K562 (cell line): ENCODE results near the gene A1BG. TPM values are rescaled to one million over a fixed set of nuclear protein-coding genes. Genes with fewer than 3 reads are reported as not detected.

Experiments
- E2F8 ChIP-seq: fragments of 450-650 bp; IDR thresholded peaks from 2 replicates; pipeline ENCODE4 v1.7.1; 2018; ENCODE audit warnings: mild to moderate bottlenecking, low read depth; ENCODE audit not compliant: partially characterized antibody
- ETV6 ChIP-seq, 3 experiments: fragments of 150-350 bp in 1 of 3; sonication (generic) in 1 of 3; formaldehyde crosslinking in 1 of 3; IDR thresholded peaks; 2 replicates each; pipeline versions ENCODE4 v1.6.1 to v1.8.0; 2014 to 2022; ENCODE audit warnings: borderline replicate concordance in 2 of 3, low read depth in 2 of 3, antibody characterized with exemption in 1 of 3, low read length in 1 of 3, mild to moderate bottlenecking in 1 of 3, missing genetic modification reagents in 1 of 3
- HDGF ChIP-seq: fragments of 450-650 bp; IDR thresholded peaks from 2 replicates; pipeline ENCODE4 v1.6.1; 2016
- HNRNPL ChIP-seq: fragments of 200-400 bp; formaldehyde crosslinking; IDR thresholded peaks from 2 replicates; pipeline ENCODE4 v1.6.1; 2017; ENCODE audit warnings: low read depth, mild to moderate bottlenecking, low read length
- MTA1 ChIP-seq: fragments of 450-650 bp; IDR thresholded peaks from 2 replicates; pipeline ENCODE4 v1.6.1; 2017; ENCODE audit warnings: borderline replicate concordance
- OTX1 ChIP-seq: fragments of 450-650 bp; formaldehyde crosslinking; IDR thresholded peaks from 2 replicates; pipeline ENCODE4 v1.4.0; 2022; ENCODE audit warnings: mild to moderate bottlenecking
- POLR2G ChIP-seq: fragments of 200-400 bp; formaldehyde crosslinking; IDR thresholded peaks from 2 replicates; pipeline ENCODE4 v1.6.1; 2017; ENCODE audit warnings: low read depth, mild to moderate bottlenecking, antibody characterized with exemption, low read length, moderate library complexity
- PTBP1 ChIP-seq: fragments of 200-400 bp; formaldehyde crosslinking; IDR thresholded peaks from 2 replicates; pipeline ENCODE4 v1.6.1; 2017; ENCODE audit warnings: low read depth, low read length
- SIX5 ChIP-seq, 2 experiments: IDR thresholded peaks; 2 replicates each; pipeline ENCODE4 v1.6.1; 2011; ENCODE audit warnings: low read length in 2 of 2, borderline replicate concordance in 1 of 2, low read depth in 1 of 2, mild to moderate bottlenecking in 1 of 2, moderate library complexity in 1 of 2; ENCODE audit not compliant: insufficient read depth in 1 of 2
- SMARCB1 ChIP-seq: IDR thresholded peaks from 2 replicates; pipeline ENCODE4 v1.6.1; 2011; ENCODE audit warnings: improper control_type of control experiment, low read depth; ENCODE audit not compliant: insufficient read length
- SRSF3 ChIP-seq: fragments of 200-400 bp; formaldehyde crosslinking; IDR thresholded peaks from 2 replicates; pipeline ENCODE4 v1.6.1; 2016; ENCODE audit warnings: mild to moderate bottlenecking, low read length, moderate library complexity; ENCODE audit not compliant: insufficient read depth
- ZNF140 ChIP-seq: fragments of 250-450 bp; sonication (Bioruptor Pico); IDR thresholded peaks from 2 replicates; pipeline ENCODE4 v1.8.0; 2021; ENCODE audit warnings: moderate library complexity, mild to moderate bottlenecking, inconsistent platforms
- polyA plus RNA-seq, 8 experiments: library from polyadenylated mRNA; depleted of rRNA in 4 of 8; stranded (reverse) in 5 of 8; unstranded in 3 of 8; fragments of >200 nt; fragmentation: Nextera tagmentation in 2 of 8; fragmentation: Illumina TruSeq in 1 of 8; extraction: Ambion mirVana in 2 of 8; extraction: Trizol in 1 of 8; gene quantifications; 2 replicates each; pipeline versions ENCODE4 v1.2.1 to v1.2.3, GENCODE V29; 2011 to 2014; ENCODE audit warnings: inconsistent platforms in 1 of 8, missing spikeins in 1 of 8
- total RNA-seq, 7 experiments: library from RNA; depleted of rRNA in 6 of 7; stranded (reverse); fragments of >200 nt in 6 of 7; fragmentation: Illumina TruSeq in 2 of 7; extraction: Trizol in 2 of 7; gene quantifications; 2 replicates each; pipeline versions ENCODE4 v1.2.1 to v1.2.3, GENCODE V29; 2011 to 2021; ENCODE audit warnings: low replicate concordance in 1 of 7
- TF ChIP-seq, protein P1 (sequence below), 2 experiments: fragments of 450-650 bp; IDR thresholded peaks; 2 replicates each; pipeline ENCODE4 v1.6.1; 2016; ENCODE audit warnings: mild to moderate bottlenecking in 2 of 2, borderline replicate concordance in 1 of 2, low read depth in 1 of 2, moderate library complexity in 1 of 2
- TF ChIP-seq, protein P2 (sequence below): sonication (generic); formaldehyde crosslinking; IDR thresholded peaks from 2 replicates; pipeline ENCODE4 v1.8.0; 2022; ENCODE audit warnings: mild to moderate bottlenecking, missing genetic modification reagents

Gene A1BG
- total and polyA plus RNA-seq, 9 of the 15 experiments (the other 6 are each of a cell fraction or from before 2014, with no cell fraction given), result 0.10 to 19.8 (median 2.6) TPM

DNA sequence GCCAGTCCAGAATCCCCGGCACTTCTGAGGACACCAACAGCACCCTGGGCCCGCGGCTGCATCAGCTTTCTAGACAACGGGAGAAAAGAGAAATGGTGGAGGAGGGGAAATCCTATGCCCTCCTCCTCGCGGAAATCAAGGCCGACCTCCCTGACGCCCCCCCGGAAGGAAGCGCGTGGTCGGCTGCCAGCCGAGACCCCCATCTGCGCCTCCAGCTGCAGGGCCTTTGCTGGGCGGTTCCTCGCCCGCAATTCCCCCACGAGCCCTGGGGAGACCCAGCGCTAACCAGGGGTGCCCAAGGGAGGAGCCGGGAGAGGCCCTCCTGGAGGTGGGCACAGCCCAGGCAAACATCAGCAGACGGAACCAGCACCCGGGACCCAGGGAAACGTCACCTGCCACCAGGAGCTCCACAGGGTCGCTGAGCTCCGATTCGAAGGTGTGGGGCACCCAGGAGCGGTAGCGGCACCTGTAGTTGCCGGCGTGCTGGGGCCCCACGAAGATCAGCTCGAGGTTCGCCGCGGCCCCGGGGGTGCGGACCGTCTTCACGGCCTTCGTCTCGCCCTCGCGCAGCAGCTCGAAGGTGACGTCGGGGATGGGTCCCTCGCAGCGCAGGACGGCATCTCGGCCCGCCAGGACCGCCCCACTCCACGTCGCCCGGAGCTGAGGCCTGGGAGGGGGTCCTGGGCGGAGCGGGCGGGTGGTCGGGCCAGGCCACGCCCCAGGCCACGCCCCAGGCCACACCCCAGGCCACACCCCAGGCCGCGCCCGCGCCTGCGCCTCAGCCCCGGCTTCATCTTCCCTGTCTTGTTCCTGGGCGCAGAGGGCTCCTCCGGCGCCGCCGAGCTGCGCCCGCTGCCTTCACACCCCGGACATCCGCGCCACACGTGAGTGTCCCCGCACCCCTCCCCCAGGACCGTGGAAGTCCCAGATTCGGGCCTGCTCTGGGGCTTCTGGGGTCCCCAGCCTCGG, 6.0 kb downstream of the A1BG start (continued):
- TF ChIP-seq, protein P1, sequence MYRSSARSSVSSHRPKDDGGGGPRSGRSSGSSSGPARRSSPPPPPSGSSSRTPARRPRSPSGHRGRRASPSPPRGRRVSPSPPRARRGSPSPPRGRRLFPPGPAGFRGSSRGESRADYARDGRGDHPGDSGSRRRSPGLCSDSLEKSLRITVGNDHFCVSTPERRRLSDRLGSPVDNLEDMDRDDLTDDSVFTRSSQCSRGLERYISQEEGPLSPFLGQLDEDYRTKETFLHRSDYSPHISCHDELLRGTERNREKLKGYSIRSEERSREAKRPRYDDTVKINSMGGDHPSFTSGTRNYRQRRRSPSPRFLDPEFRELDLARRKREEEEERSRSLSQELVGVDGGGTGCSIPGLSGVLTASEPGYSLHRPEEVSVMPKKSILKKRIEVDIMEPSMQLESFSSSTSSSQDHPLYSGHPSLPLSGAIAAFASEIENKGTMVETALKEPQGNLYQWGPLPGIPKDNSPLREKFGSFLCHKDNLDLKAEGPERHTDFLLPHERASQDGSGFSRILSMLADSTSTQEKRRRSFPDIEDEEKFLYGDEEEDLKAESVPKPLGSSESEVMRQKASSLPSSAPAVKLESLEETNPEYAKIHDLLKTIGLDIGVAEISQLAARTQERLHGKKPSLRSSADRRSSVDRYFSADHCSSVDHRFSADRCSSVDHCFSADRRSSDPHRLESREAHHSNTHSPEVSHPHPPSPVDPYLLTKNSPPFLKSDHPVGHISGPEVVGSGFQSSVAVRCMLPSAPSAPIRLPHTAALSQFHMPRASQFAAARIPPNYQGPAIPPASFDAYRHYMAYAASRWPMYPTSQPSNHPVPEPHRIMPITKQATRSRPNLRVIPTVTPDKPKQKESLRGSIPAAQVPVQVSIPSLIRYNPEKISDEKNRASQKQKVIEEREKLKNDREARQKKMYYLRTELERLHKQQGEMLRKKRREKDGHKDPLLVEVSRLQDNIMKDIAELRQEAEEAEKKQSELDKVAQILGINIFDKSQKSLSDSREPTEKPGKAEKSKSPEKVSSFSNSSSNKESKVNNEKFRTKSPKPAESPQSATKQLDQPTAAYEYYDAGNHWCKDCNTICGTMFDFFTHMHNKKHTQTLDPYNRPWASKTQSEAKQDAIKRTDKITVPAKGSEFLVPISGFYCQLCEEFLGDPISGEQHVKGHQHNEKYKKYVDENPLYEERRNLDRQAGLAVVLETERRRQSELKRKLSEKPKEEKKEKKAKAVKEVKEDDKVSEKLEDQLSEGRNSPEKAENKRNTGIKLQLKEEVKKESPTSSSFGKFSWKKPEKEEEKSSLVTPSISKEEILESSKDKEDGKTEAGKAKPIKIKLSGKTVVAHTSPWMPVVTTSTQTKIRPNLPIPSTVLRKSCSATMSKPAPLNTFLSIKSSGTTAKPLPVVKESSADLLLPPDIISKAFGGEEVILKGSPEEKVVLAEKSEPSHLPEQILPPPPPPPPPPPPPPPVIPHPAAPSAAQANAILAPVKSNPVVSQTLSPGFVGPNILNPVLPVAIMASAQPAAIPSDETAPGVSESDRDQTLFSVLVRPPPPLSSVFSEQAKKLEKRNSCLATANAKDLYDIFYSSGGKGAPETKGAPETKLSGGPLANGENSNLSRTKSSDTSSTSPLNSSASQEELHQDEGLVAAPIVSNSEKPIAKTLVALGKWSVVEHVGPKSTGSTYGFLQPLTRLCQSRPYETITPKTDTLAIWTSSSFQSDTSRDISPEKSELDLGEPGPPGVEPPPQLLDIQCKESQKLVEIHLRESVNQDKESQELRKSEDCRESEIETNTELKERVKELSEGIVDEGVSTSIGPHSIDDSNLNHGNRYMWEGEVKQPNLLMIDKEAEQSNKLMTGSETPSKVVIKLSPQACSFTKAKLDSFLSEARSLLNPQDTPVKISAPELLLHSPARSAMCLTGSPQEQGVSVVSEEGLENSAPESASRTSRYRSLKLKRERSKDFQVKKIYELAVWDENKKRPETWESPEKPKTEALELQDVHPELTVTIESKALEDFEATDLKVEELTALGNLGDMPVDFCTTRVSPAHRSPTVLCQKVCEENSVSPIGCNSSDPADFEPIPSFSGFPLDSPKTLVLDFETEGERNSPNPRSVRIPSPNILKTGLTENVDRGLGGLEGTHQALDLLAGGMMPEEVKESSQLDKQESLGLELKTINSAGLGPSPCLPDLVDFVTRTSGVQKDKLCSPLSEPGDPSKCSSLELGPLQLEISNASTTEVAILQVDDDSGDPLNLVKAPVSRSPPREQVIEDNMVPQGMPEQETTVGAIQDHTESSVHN (IDR thresholded peaks at IDR 0.05; ENCODE audit: borderline replicate concordance in 1 of 2, low read depth in 1 of 2), result no peak
- TF ChIP-seq SIX5 (IDR thresholded peaks at IDR 0.05; ENCODE audit: borderline replicate concordance in 1 of 2, insufficient read depth in 1 of 2, low read depth in 1 of 2, low read length in 2 of 2) (no peak), PTBP1 (no peak), ZNF140 (CRISPR knock-in tag) (no peak), OTX1 (CRISPR knock-in tag) (no peak), SRSF3 (no peak), ETV6 (IDR thresholded peaks at IDR 0.05; ENCODE audit: borderline replicate concordance in 1 of 2, low read depth in 2 of 2, low read length in 1 of 2) (no peak), ETV6 (CRISPR knock-in tag; IDR thresholded peaks at IDR 0.05; ENCODE audit: borderline replicate concordance) (no peak), MTA1 (no peak), HDGF (no peak), E2F8 (no peak), SMARCB1 (no peak), POLR2G (peak; percentile 72), HNRNPL (no peak)
- TF ChIP-seq, protein P2, sequence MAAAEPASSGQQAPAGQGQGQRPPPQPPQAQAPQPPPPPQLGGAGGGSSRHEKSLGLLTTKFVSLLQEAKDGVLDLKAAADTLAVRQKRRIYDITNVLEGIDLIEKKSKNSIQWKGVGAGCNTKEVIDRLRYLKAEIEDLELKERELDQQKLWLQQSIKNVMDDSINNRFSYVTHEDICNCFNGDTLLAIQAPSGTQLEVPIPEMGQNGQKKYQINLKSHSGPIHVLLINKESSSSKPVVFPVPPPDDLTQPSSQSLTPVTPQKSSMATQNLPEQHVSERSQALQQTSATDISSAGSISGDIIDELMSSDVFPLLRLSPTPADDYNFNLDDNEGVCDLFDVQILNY (CRISPR knock-in tag), result no peak
